ENCODE measurements around the gene PLCE1. TPM values are rescaled to one million over a fixed set of nuclear protein-coding genes. Genes with fewer than 3 reads are reported as not detected.

PLCE1 gene
- total and polyA plus RNA-seq, 4 experiments from 2014 or later: 0.07 to 0.20 TPM; not detected in 2

GRCh38 chr10:94037286-94037685, 43.6 kb downstream of the PLCE1 start:
- no peaks in the 10 kb centered on the region for H3K9me3 ChIP-seq (ENCODE audit: control insufficient read depth in 1 of 2, low read length in 2 of 2)
- no peaks in the 10 kb centered on the region for H3K36me3 ChIP-seq (ENCODE audit: insufficient read depth, low read length)
- H3K27ac Mint-ChIP-seq: no peak overlapping the region
- no peak for DNase-seq
- H3K4me1 ChIP-seq (ENCODE audit: insufficient read depth, low read length): no peaks in the 10 kb centered on the region
- no peak overlapping the region for H3K4me3 Mint-ChIP-seq
- H3K36me3 Mint-ChIP-seq: no peaks in the 10 kb centered on the region
- H3K4me3 ChIP-seq (ENCODE audit: low read length in 2 of 2): no peak overlapping the region
- peaks cover 0 to 5% (median 0%) of the 10 kb centered on the region in 8 donors for H3K9me3 Mint-ChIP-seq
- POLR2A ChIA-PET (ENCODE audit: partially characterized antibody): no interaction called here
- H3K4me1 Mint-ChIP-seq: no peaks in the 10 kb centered on the region
- CTCF ChIA-PET (ENCODE audit: partially characterized antibody): no interaction called here
- intact Hi-C loops (cut with micrococcal nuclease): no loop called here
- peaks cover 1 to 2% of the 10 kb centered on the region in 2 donors for H3K27me3 Mint-ChIP-seq
- H3K27me3 ChIP-seq (ENCODE audit: insufficient read depth, low read length): no peaks in the 10 kb centered on the region
- no peak overlapping the region for H3K27ac ChIP-seq (ENCODE audit: low read depth, low read length)

GRCh38 chr10:94038024-94038423, 44.3 kb downstream of the PLCE1 start:
- ChIA-PET POLR2A (ENCODE audit: partially characterized antibody) (no interaction called here), CTCF (ENCODE audit: partially characterized antibody) (no interaction called here)
- H3K36me3 ChIP-seq (ENCODE audit: insufficient read depth, low read length): no peaks in the 10 kb centered on the region
- H3K9me3 ChIP-seq (ENCODE audit: control insufficient read depth in 1 of 2, low read length in 2 of 2): no peaks in the 10 kb centered on the region
- peaks cover 0 to 5% (median 0%) of the 10 kb centered on the region in 8 donors for H3K9me3 Mint-ChIP-seq
- H3K4me3 ChIP-seq (ENCODE audit: low read length in 2 of 2): no peak overlapping the region
- no peaks in the 10 kb centered on the region for H3K4me1 ChIP-seq (ENCODE audit: insufficient read depth, low read length)
- no peak overlapping the region for H3K27ac ChIP-seq (ENCODE audit: low read depth, low read length)
- H3K27ac Mint-ChIP-seq: no peak overlapping the region
- H3K36me3 Mint-ChIP-seq: no peaks in the 10 kb centered on the region
- peaks cover 1 to 2% of the 10 kb centered on the region in 2 donors for H3K27me3 Mint-ChIP-seq
- no peaks in the 10 kb centered on the region for H3K27me3 ChIP-seq (ENCODE audit: insufficient read depth, low read length)
- no peak for DNase-seq
- H3K4me1 Mint-ChIP-seq: no peaks in the 10 kb centered on the region
- intact Hi-C loops (cut with micrococcal nuclease): no loop called here
- no peak overlapping the region for H3K4me3 Mint-ChIP-seq

- H3K4me1 ChIP-seq (ENCODE audit: insufficient read depth, low read length): no peaks in the 10 kb centered on the region
- no peak overlapping the region for H3K4me3 ChIP-seq (ENCODE audit: low read length in 2 of 2)
- H3K9me3 ChIP-seq (ENCODE audit: control insufficient read depth in 1 of 2, low read length in 2 of 2): no peaks in the 10 kb centered on the region
- Mint-ChIP-seq H3K4me1 (no peaks in the 10 kb centered on the region), H3K27me3 (peaks cover 2% of the 10 kb centered on the region in 2 donors), H3K27ac (no peak overlapping the region), H3K4me3 (no peak overlapping the region), H3K36me3 (no peaks in the 10 kb centered on the region), H3K9me3 (peaks cover 0 to 3% (median 0%) of the 10 kb centered on the region in 8 donors)
- POLR2A ChIA-PET (ENCODE audit: partially characterized antibody): no interaction called here
- no peaks in the 10 kb centered on the region for H3K36me3 ChIP-seq (ENCODE audit: insufficient read depth, low read length)
- H3K27ac ChIP-seq (ENCODE audit: low read depth, low read length): no peak overlapping the region
- intact Hi-C loops (cut with micrococcal nuclease): no loop called here
- no peaks in the 10 kb centered on the region for H3K27me3 ChIP-seq (ENCODE audit: insufficient read depth, low read length)
- no peak for DNase-seq
- CTCF ChIA-PET (ENCODE audit: partially characterized antibody): no interaction called here
These were observed 47.5 kb downstream of the PLCE1 start for GRCh38 chr10:94041206-94041605.

- Histone ChIP-seq H3K9me3 (ENCODE audit: control insufficient read depth in 1 of 2, low read length in 2 of 2) (no peaks in the 10 kb centered on the region), H3K36me3 (ENCODE audit: insufficient read depth, low read length) (no peaks in the 10 kb centered on the region), H3K4me1 (ENCODE audit: insufficient read depth, low read length) (no peaks in the 10 kb centered on the region), H3K27ac (ENCODE audit: low read depth, low read length) (no peak overlapping the region), H3K27me3 (ENCODE audit: insufficient read depth, low read length) (no peaks in the 10 kb centered on the region), H3K4me3 (ENCODE audit: low read length in 2 of 2) (no peak overlapping the region)
- Mint-ChIP-seq H3K27me3 (peaks cover 2% of the 10 kb centered on the region in 2 donors), H3K4me3 (no peak overlapping the region), H3K4me1 (no peaks in the 10 kb centered on the region), H3K9me3 (peaks cover 0 to 3% (median 0%) of the 10 kb centered on the region in 8 donors), H3K36me3 (no peaks in the 10 kb centered on the region), H3K27ac (no peak overlapping the region)
- intact Hi-C loops (cut with micrococcal nuclease): no loop called here
- no peak for DNase-seq
- CTCF ChIA-PET (ENCODE audit: partially characterized antibody): no interaction called here
- POLR2A ChIA-PET (ENCODE audit: partially characterized antibody): no interaction called here
These were observed 48.5 kb downstream of the PLCE1 start for GRCh38 chr10:94042001-94042833.

- Mint-ChIP-seq H3K4me3 (no peak overlapping the region), H3K27me3 (peaks cover 2 to 3% of the 10 kb centered on the region in 2 donors), H3K27ac (no peak overlapping the region), H3K9me3 (peaks cover 0 to 3% (median 0%) of the 10 kb centered on the region in 8 donors), H3K4me1 (no peaks in the 10 kb centered on the region), H3K36me3 (no peaks in the 10 kb centered on the region)
- H3K36me3 ChIP-seq (ENCODE audit: insufficient read depth, low read length): no peaks in the 10 kb centered on the region
- H3K4me3 ChIP-seq (ENCODE audit: low read length in 2 of 2): no peak overlapping the region
- intact Hi-C loops (cut with micrococcal nuclease): no loop called here
- DNase-seq: no peak
- no peaks in the 10 kb centered on the region for H3K4me1 ChIP-seq (ENCODE audit: insufficient read depth, low read length)
- H3K27ac ChIP-seq (ENCODE audit: low read depth, low read length): no peak overlapping the region
- ChIA-PET POLR2A (ENCODE audit: partially characterized antibody) (no interaction called here), CTCF (ENCODE audit: partially characterized antibody) (no interaction called here)
- no peaks in the 10 kb centered on the region for H3K9me3 ChIP-seq (ENCODE audit: control insufficient read depth in 1 of 2, low read length in 2 of 2)
- H3K27me3 ChIP-seq (ENCODE audit: insufficient read depth, low read length): no peaks in the 10 kb centered on the region
These were observed 49.1 kb downstream of the PLCE1 start for GRCh38 chr10:94042834-94043175.

Other genes with a start within 250 kb of the PLCE1 start
- not detected for gene LGI1, start 236.0 kb upstream of the PLCE1 start, total RNA-seq
- gene LGI1, start 236.0 kb upstream of the PLCE1 start, polyA plus RNA-seq: not detected
- 1 to 10 TPM; 5.3 to 6.2 TPM for gene SLC35G1, start 100.0 kb upstream of the PLCE1 start, total RNA-seq
- 1 to 10 TPM; 5.0 to 7.3 TPM for gene SLC35G1, start 100.0 kb upstream of the PLCE1 start, polyA plus RNA-seq